GM19468 (cell line): Measurements from ENCODE around the gene WWTR1.

ENCODE experiments used
- ATAC-seq: cut with Tn5 transposase; IDR thresholded peaks from one replicate; pipeline ENCODE4 v1.9.1; 2021; ENCODE audit warnings: mild to moderate bottlenecking, moderate library complexity, moderate number of reproducible peaks; ENCODE audit not compliant: unreplicated experiment; ENCODE audit errors: extremely low read depth

WWTR1 gene

GRCh38 chr3:149657926-149658743 lies at the start of gene WWTR1:
WWTR1 (minus strand) TSS chr3:149658025; CDS start chr3:149657306, 719 bp downstream.
- peak; percentile 72 for ATAC-seq

GRCh38 chr3:149706905-149707304 lies 49.1 kb upstream of the WWTR1 start:
- ATAC-seq = no peak

- ATAC-seq = no peak
Observed at GRCh38 chr3:149705416-149705815, 47.6 kb upstream of the WWTR1 start.

GRCh38 chr3:149703466-149703865 lies 45.6 kb upstream of the WWTR1 start:
- ATAC-seq = no peak

- no peak for ATAC-seq
Observed at GRCh38 chr3:149702691-149703441, 45.0 kb upstream of the WWTR1 start.

GRCh38 chr3:149701977-149702350 lies 44.1 kb upstream of the WWTR1 start:
- no peak for ATAC-seq

GRCh38 chr3:149701206-149701976 lies 43.6 kb upstream of the WWTR1 start:
- ATAC-seq = no peak

GRCh38 chr3:149688122-149688757 lies 30.4 kb upstream of the WWTR1 start:
- ATAC-seq = no peak

- no peak for ATAC-seq
Observed at GRCh38 chr3:149686996-149687395, 29.2 kb upstream of the WWTR1 start.

- ATAC-seq = no peak
Observed at GRCh38 chr3:149678351-149678950, 20.6 kb upstream of the WWTR1 start.

- ATAC-seq = no peak
Observed at GRCh38 chr3:149673393-149673792, 15.6 kb upstream of the WWTR1 start.

GRCh38 chr3:149670742-149671492 lies 13.1 kb upstream of the WWTR1 start:
- ATAC-seq = no peak

GRCh38 chr3:149667576-149667975 lies 9.8 kb upstream of the WWTR1 start:
- ATAC-seq = no peak

GRCh38 chr3:149663966-149664365 lies 6.1 kb upstream of the WWTR1 start:
- ATAC-seq = no peak

GRCh38 chr3:149662240-149662887 lies 4.5 kb upstream of the WWTR1 start:
- ATAC-seq = no peak

GRCh38 chr3:149660462-149660861 lies 2.6 kb upstream of the WWTR1 start:
- no peak for ATAC-seq

GRCh38 chr3:149658744-149659497 lies 1.1 kb upstream of the WWTR1 start:
- no peak for ATAC-seq

GRCh38 chr3:149657321-149657925 lies 402 bp downstream of the WWTR1 start:
- no peak for ATAC-seq
